Brain microvascular endothelial cell (primary cell): ENCODE data around the gene GRIA1.
A peak's percentile ranks its signal among the peaks of the same experiment; 100 is the strongest.

Experiments
- DNase-seq: peaks from one replicate; pipeline ENCODE4 v3.0.0-alpha.2; 2020
- H3K27ac ChIP-seq: fragments of 250-450 bp; sonication (Bioruptor Pico); 2 replicates; pipeline ENCODE4 v1.5.1; 2020; ENCODE audit warnings: mild to moderate bottlenecking, moderate library complexity
- H3K27me3 ChIP-seq: fragments of 250-450 bp; sonication (Bioruptor Pico); replicated peaks from 2 replicates; pipeline ENCODE4 v1.5.1; 2020; ENCODE audit warnings: mild to moderate bottlenecking
- H3K36me3 ChIP-seq: fragments of 250-450 bp; sonication (Bioruptor Pico); replicated peaks from 2 replicates; pipeline ENCODE4 v1.5.1; 2020; ENCODE audit warnings: mild to moderate bottlenecking
- H3K4me3 ChIP-seq: 2 replicates; pipeline ENCODE4 v1.5.1; 2011; ENCODE audit warnings: low read depth, mild to moderate bottlenecking, control low read depth, low read length, moderate library complexity
- CTCF ChIP-seq: IDR thresholded peaks from 2 replicates; pipeline ENCODE4 v1.5.1; 2011; ENCODE audit warnings: low read depth, mild to moderate bottlenecking, moderate library complexity, low read length, control low read depth, inconsistent platforms; ENCODE audit errors: missing control alignments
- in situ Hi-C: cut with HindIII; loops from 2 replicates; pipeline ENCODE4 v1.10.0; 2017; ENCODE audit warnings: low sequenced_read_pairs, low pct_ligation_motif_present

The GRIA1 gene

DNA sequence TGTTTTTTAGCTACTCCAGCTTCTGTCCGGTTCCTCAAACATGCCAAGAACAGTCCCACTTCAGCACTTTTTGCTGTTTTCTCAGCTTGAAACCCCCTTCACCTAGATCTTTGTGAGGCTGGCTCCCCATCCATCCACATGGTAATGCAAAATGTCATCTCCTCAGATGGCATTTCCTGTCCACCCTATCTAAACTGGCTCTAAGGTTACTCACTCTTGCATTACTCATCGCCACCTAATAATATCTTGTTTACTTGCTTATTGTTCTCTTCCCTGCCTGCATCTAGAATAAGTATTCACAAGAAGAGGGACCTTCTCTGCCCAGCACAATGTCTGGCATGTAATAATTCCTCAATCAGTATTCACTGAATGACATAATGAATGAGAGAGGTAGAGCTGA, 328.2 kb downstream of the GRIA1 start:
- Histone ChIP-seq H3K36me3 (no peaks in the 10 kb centered on the region), H3K27ac (no peak overlapping the region), H3K27me3 (no peaks in the 10 kb centered on the region), H3K4me3 (no peak overlapping the region)
- no peak for DNase-seq
- in situ Hi-C loops, result no loop called here
- no peak for TF ChIP-seq CTCF

- H3K4me3 ChIP-seq, result no peak overlapping the region
- no peaks in the 10 kb centered on the region for H3K36me3 ChIP-seq
- DNase-seq, result no peak
- no peak overlapping the region for H3K27ac ChIP-seq
- H3K27me3 ChIP-seq, result no peaks in the 10 kb centered on the region
- in situ Hi-C loops, result no loop called here
- no peak for TF ChIP-seq CTCF
Measured at GRCh38 chr5:153823036-153823435, 332.6 kb downstream of the GRIA1 start.

DNA sequence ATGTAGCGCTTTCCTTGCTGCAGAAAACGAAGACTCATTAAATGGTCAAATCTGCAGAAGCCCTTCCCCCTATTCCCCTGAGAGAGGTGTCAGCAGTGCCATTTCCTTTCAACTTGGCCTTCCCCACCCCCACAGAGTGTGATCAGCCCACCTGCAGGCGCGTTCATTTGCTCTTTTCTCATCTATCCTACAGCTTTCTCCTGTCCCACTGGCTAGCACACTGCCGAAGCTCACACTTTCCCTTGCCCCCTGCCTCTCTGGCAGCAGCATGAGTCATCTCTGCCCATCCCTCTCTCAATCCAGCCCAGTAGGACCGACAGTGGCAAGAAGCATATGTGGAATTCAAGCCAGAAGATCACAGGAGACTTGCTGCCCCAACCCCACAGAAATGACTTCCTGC, 334.4 kb downstream of the GRIA1 start:
- Histone ChIP-seq H3K27ac (no peak overlapping the region), H3K4me3 (no peak overlapping the region), H3K36me3 (no peaks in the 10 kb centered on the region), H3K27me3 (no peaks in the 10 kb centered on the region)
- no peak for DNase-seq
- no peak for TF ChIP-seq CTCF
- in situ Hi-C loops, result no loop called here

- Histone ChIP-seq H3K27me3 (no peaks in the 10 kb centered on the region), H3K36me3 (no peaks in the 10 kb centered on the region), H3K4me3 (no peak overlapping the region), H3K27ac (no peak overlapping the region)
- peak; percentile 24 for TF ChIP-seq CTCF
- in situ Hi-C loops, result no loop called here
- no peak for DNase-seq
Measured at GRCh38 chr5:153827397-153827796, 336.9 kb downstream of the GRIA1 start.

GRCh38 chr5:153829510-153830065, 339.1 kb downstream of the GRIA1 start:
- TF ChIP-seq CTCF, result no peak
- H3K27ac ChIP-seq, result no peak overlapping the region
- H3K27me3 ChIP-seq, result no peaks in the 10 kb centered on the region
- in situ Hi-C loops, result no loop called here
- no peak overlapping the region for H3K4me3 ChIP-seq
- DNase-seq, result no peak
- H3K36me3 ChIP-seq, result no peaks in the 10 kb centered on the region

DNA sequence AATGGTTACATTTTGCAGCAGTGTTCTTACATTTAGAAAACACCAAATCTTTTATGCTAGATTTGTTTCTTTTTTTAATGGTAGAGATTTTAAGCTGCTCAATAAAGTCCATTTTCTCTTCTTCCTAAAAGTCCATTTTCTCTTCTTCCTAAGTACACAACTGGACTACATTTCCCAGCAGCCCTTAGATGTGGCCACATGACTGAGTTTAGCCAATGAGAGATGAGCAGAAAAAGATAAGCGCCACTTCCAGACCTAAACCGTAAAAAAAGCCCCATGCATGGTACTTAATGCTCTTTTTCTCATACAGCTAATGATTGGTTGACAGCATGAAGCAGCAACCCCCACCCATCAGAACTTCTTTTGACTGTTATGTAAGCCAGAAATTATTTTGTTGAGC, 341.5 kb downstream of the GRIA1 start:
- H3K36me3 ChIP-seq, result no peaks in the 10 kb centered on the region
- peak; percentile 21 for DNase-seq
- no peak for TF ChIP-seq CTCF
- no peak overlapping the region for H3K27ac ChIP-seq
- H3K4me3 ChIP-seq, result no peak overlapping the region
- no peaks in the 10 kb centered on the region for H3K27me3 ChIP-seq
- in situ Hi-C loops, result no loop called here
